G401.6 (cell line): Measurements from ENCODE around the gene PTBP3.
"Not testable (repeated sequence)": the region's sequence is repeated elsewhere in the genome, so short reads cannot be mapped to it uniquely, and the experiment has no call there.

Experiments used
- FAIRE-seq: peaks from 2 replicates; lab custom pipeline; 2012; peaks lifted over from hg19 to GRCh38; lab: Jason Lieb, UNC

The PTBP3 gene

GRCh38 chr9:112268413-112268812 lies 65.0 kb downstream of the PTBP3 start:
- FAIRE-seq = no peak

GRCh38 chr9:112267086-112267485 lies 66.3 kb downstream of the PTBP3 start:
- FAIRE-seq = not testable (repeated sequence)

GRCh38 chr9:112265391-112265790 lies 68.0 kb downstream of the PTBP3 start:
- FAIRE-seq = no peak

GRCh38 chr9:112262577-112262976 lies 70.8 kb downstream of the PTBP3 start:
- no peak for FAIRE-seq

- FAIRE-seq = no peak
Measured at GRCh38 chr9:112261133-112261532, 72.3 kb downstream of the PTBP3 start.

GRCh38 chr9:112258106-112258505 lies 75.3 kb downstream of the PTBP3 start:
- FAIRE-seq = peak; percentile 11

- no peak for FAIRE-seq
Measured at GRCh38 chr9:112252194-112252593, 81.2 kb downstream of the PTBP3 start.

- FAIRE-seq = no peak
Measured at GRCh38 chr9:112249277-112249676, 84.1 kb downstream of the PTBP3 start.

GRCh38 chr9:112248722-112249121 lies 84.7 kb downstream of the PTBP3 start:
- FAIRE-seq = peak; percentile 28

GRCh38 chr9:112247090-112247489 lies 86.3 kb downstream of the PTBP3 start:
- no peak for FAIRE-seq

GRCh38 chr9:112245126-112245525 lies 88.3 kb downstream of the PTBP3 start:
- no peak for FAIRE-seq

- FAIRE-seq = no peak
Measured at GRCh38 chr9:112242147-112242804, 91.1 kb downstream of the PTBP3 start.

- FAIRE-seq = no peak
Measured at GRCh38 chr9:112241491-112241890, 91.9 kb downstream of the PTBP3 start.

GRCh38 chr9:112239708-112240107 lies 93.7 kb downstream of the PTBP3 start:
- no peak for FAIRE-seq

- no peak for FAIRE-seq
Measured at GRCh38 chr9:112239284-112239683, 94.1 kb downstream of the PTBP3 start.

- FAIRE-seq = no peak
Measured at GRCh38 chr9:112234779-112235178, 98.6 kb downstream of the PTBP3 start.

GRCh38 chr9:112233769-112234168 lies 99.7 kb downstream of the PTBP3 start:
- no peak for FAIRE-seq

- no peak for FAIRE-seq
Measured at GRCh38 chr9:112232233-112232632, 101.2 kb downstream of the PTBP3 start.

GRCh38 chr9:112226091-112226490 lies 107.3 kb downstream of the PTBP3 start:
- no peak for FAIRE-seq

- FAIRE-seq = no peak
Measured at GRCh38 chr9:112224401-112225289, 108.8 kb downstream of the PTBP3 start.

- FAIRE-seq = no peak
Measured at GRCh38 chr9:112218908-112219307, 114.5 kb downstream of the PTBP3 start.

GRCh38 chr9:112212926-112213325 lies 120.5 kb downstream of the PTBP3 start:
- no peak for FAIRE-seq

GRCh38 chr9:112207451-112207850 lies 126.0 kb downstream of the PTBP3 start:
- FAIRE-seq = no peak

GRCh38 chr9:112203536-112203935 lies 129.9 kb downstream of the PTBP3 start:
- no peak for FAIRE-seq
